GM08714 (cell line): ENCODE data around the gene ATF5.

Source experiments
- H3K4me3 ChIP-seq: fragments of 200-500 bp; sonication (Bioruptor generic); 2 replicates; pipeline ENCODE4 v1.5.1; 2014; ENCODE audit warnings: mild to moderate bottlenecking, low read length, inconsistent platforms
- ZNF274 ChIP-seq: IDR thresholded peaks from 2 replicates; pipeline ENCODE4 v1.6.1; 2012; ENCODE audit warnings: mild to moderate bottlenecking, low read depth, low read length

ATF5 gene

GRCh38 chr19:49929121-49929610, at the start of gene ATF5, which contains the start of gene NUP62:
Gene ATF5 (plus strand): TSS chr19:49929205. CDS start chr19:49930851, 1,646 bp downstream.
Gene NUP62 (minus strand): TSS chr19:49929504. CDS start chr19:49909807, 19,697 bp downstream.
- H3K4me3 ChIP-seq = peak within 1 kb of the TSS; percentile 98
- TF ChIP-seq ZNF274 = no peak

- no peak overlapping the region for H3K4me3 ChIP-seq
- TF ChIP-seq ZNF274 = no peak
These were observed 49.6 kb upstream of the ATF5 start for GRCh38 chr19:49879243-49879963.

DNA sequence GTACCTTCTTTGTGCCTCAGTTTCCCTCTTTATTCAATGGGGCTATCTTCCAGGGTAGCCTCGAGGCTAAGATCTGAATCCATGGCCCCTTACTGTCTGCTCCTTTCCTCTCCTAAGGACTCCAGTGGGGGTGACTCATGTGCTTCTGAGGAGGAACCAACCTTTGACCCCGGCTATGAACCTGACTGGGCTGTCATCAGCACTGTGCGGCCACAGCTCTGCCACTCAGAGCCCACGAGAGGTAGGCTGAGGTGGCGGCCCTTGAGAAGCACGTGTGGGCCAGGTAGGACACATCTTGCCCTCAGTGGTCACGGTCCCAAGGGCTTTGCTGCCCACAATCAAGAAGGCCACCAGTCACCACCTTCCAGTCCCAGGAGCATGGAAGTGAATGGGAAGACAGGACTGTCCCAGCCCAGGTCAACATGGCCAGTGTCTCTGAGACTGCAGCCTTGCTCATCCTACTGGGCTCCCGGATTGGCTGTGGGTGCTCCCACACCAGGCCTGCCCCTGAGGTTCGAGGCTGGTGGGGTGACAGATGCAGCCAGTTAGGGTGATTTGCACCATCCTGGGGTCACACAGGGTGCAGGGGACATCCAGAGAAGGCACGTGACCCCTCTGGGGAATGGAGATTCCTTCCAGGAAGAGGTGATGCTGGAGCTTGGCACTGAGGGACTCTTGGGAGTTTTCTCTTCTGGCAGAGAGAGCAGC, 48.7 kb upstream of the ATF5 start:
- no peak for TF ChIP-seq ZNF274

GRCh38 chr19:49881186-49881585, 47.8 kb upstream of the ATF5 start:
- no peak for TF ChIP-seq ZNF274
- no peak overlapping the region for H3K4me3 ChIP-seq

More for the DNA sequence above, 48.7 kb upstream of the ATF5 start:
- H3K4me3 ChIP-seq = no peak overlapping the region

GRCh38 chr19:49881672-49882394, 47.2 kb upstream of the ATF5 start:
- no peak for TF ChIP-seq ZNF274

GRCh38 chr19:49882643-49883042, 46.4 kb upstream of the ATF5 start:
- TF ChIP-seq ZNF274 = no peak
- no peak overlapping the region for H3K4me3 ChIP-seq

More at GRCh38 chr19:49881672-49882394, 47.2 kb upstream of the ATF5 start:
- H3K4me3 ChIP-seq = no peak overlapping the region

GRCh38 chr19:49883094-49883493, 45.9 kb upstream of the ATF5 start:
- no peak for TF ChIP-seq ZNF274
- H3K4me3 ChIP-seq = no peak overlapping the region

GRCh38 chr19:49884109-49884508, 44.9 kb upstream of the ATF5 start:
- TF ChIP-seq ZNF274 = no peak

GRCh38 chr19:49884760-49885159, 44.2 kb upstream of the ATF5 start:
- TF ChIP-seq ZNF274 = no peak
- no peak overlapping the region for H3K4me3 ChIP-seq

More at GRCh38 chr19:49884109-49884508, 44.9 kb upstream of the ATF5 start:
- H3K4me3 ChIP-seq = no peak overlapping the region

DNA sequence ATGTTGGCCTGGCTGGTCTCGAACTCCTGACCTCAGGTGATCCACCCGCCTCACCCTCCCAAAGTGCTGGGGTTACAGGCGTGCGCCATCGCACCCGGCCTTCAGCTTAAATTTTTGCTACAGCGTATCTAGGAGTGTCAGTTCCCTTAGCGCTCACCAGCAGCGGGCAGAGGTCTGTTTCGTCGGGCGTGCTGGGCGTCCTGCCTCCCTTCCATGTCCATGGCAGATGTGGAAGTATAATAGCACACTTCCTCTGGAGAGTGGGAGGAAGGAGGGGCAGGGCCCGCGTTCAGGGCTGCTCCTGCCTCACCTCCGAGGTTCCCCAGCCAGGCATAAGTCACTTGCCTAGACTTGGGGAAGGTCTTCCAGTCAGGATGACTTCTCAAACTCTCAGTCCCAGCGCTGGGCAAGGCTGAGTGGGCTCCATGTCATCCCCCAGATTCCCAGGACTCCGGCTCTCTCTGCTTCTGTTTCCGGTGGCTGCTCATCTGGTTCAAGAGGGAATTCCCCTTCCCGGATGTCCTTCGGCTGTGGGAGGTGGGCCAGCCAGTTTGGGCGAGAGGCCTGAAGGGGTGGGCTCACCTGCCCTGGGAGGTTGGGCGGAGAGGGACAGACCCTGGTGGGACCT, 41.9 kb upstream of the ATF5 start:
- TF ChIP-seq ZNF274 = no peak
- H3K4me3 ChIP-seq = no peak overlapping the region

GRCh38 chr19:49887665-49888509, 41.1 kb upstream of the ATF5 start:
- no peak for TF ChIP-seq ZNF274
- H3K4me3 ChIP-seq = no peak overlapping the region

- no peak overlapping the region for H3K4me3 ChIP-seq
- no peak for TF ChIP-seq ZNF274
These were observed 40.5 kb upstream of the ATF5 start for GRCh38 chr19:49888510-49888824.

DNA sequence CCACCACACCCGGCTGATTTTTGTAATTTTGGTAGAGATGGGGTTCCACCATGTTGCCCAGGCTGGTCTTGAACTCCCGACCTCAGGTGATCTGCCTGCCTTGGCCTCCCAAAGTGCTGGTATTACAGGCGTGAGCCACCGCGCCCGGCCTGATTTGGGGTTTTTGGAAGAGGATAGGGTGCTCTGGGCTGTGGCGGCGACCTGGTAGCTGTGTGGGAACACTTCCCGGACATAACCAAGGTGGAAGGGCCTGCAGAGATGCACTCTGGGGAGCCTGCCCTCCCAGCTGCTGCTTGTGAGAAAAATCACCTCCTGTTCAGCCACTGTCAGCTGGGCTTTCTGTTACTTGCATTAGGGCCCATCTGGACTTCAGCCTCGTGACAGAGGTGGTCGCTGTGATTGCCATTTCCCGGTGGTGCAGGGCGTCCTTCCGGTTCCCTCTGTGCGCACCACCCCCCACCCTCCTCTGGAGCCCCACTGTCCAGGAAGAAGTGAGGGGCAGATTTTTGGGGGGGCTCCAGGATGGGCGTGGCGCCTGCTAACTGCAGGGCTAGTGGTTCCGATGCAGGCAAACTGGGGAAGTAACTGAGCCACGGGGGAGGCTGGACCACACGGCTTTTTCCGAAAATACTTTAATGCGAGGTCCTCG, 39.8 kb upstream of the ATF5 start:
- H3K4me3 ChIP-seq = no peak overlapping the region

More for the DNA sequence above, 39.8 kb upstream of the ATF5 start:
- no peak for TF ChIP-seq ZNF274
